SHP77 treated with DMSO at 0.1 percent for 48 hours (cell line): ENCODE results near the gene GUK1.

Source experiments
- DNase-seq: peaks from one replicate; lab custom pipeline; 2025; lab: John Stamatoyannopoulos, UW

The GUK1 gene, protein sequence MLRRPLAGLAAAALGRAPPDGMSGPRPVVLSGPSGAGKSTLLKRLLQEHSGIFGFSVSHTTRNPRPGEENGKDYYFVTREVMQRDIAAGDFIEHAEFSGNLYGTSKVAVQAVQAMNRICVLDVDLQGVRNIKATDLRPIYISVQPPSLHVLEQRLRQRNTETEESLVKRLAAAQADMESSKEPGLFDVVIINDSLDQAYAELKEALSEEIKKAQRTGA

GRCh38 chr1:228139931-228140723 is at the start of gene GUK1:
GUK1 (plus strand) TSS chr1:228140279; CDS start chr1:228140303, 24 bp downstream.
- peak; percentile 98 for DNase-seq

GRCh38 chr1:228090613-228091081 is 49.4 kb upstream of the GUK1 start:
- DNase-seq, result no peak

DNA sequence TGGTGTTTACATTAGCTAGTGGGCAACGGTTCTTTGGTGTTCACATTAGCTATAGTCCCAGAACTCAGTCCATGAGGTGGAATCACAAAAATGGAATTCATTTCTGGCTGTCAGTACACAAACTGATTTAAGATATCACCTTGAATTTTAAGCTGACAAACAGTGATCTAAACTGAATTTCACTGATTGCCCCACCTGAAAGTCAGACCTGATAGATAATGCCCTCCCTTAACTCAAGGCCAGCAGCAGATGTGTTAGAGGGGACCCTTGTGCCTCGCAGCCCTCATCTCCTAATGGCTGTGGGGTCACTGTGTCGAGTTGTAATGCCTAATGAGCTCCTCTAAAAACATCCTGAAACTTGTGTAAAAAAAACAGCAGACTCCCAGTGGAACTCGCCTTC is 49.0 kb upstream of the GUK1 start:
- no peak for DNase-seq

DNA sequence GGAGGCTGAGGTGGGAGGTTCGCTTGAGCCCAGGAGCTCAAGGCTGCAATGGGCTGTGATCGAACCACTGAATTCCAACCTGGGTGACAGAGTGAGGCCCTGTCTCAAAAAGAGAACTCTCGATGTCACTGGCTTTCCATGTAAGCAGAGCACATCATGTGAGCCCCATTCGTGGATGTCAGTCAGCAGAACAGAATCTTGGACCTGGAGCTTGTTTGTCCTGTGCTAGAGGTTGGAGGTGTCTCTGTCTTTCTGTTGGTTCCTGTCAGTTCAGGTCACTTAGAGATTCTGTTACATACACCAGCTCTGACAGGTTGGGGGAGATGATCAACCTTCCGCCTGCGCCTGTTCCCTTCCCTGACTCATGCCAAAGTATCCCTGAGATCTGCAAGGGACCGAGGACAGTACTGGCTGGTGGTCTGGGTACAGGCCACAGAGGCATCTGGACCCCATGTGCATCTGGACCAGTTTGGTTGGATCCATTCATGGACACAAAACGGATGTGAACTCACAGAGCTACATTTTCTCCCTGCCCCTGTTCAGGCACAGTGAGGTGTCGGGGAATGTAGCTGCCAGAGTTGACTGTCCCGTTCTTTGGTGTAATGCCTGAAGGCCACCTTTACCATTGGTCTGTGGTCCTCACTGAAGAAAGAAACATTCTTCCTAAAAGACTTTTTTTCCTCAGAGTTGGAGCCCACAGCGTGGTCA is 47.6 kb upstream of the GUK1 start:
- DNase-seq, result no peak

DNA sequence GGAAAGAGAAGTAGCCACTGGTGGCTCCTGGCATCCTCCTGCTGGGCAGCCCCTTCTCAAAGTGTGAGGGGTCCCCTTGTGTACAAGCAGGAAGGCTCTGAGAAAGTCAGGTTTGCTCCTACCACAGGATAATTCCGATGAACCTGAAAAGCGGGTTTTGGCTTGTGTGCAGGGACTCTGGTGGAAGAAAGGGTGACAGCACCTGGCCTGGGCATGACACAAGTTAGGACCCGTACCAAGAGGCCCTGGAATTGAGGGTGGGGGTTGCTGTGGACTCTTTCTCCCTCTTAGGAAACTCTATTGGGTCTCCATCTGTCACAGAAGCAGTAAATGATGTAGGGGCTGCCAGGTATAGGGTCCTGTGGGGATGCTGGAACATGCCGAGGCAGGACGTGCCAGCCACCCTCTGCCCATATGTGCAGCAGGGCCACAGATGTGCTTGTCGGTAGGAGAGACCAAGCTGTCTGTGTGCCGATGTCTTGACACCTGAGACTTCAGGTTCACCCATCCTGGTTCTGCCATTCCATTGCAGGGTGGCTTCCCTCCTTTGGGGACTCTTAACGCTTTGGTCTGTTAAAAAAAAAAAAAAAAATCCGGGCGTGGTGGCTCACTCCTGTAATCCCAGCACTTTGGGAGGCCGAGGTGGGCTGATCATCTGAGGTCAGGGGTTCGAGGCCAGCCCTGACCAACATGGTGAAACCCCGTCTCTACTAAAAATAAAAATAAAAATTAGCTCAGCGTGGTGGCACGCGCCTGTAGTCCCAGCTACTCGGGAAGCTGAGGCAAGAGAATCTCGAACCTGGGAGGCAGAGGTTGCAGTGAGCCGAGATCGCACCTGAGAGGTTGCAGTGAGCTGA is 46.8 kb upstream of the GUK1 start:
- DNase-seq, result no peak

- no peak for DNase-seq
Measured at GRCh38 chr1:228094432-228095016, 45.6 kb upstream of the GUK1 start.

GRCh38 chr1:228095161-228095560 is 44.9 kb upstream of the GUK1 start:
- DNase-seq, result no peak

DNA sequence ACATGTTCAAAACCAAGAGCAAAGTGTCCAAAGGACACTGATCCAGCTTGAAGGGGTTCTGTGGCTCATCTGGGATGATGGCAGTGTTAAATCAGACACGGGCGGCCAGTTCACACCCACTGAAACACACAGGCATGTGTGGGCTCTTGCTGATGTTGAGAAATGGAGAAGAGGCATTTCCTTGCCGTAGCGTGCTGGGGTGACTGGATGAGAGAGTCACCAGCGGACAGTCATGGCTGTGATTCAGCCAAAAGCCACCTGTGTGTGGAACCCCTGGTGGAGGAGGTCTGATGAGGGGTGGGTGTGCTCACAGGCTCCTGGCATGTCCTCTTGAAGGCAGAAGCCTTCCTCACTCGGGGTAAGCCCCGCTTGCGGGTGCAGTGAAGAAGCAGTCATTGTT is 44.1 kb upstream of the GUK1 start:
- DNase-seq, result no peak

DNA sequence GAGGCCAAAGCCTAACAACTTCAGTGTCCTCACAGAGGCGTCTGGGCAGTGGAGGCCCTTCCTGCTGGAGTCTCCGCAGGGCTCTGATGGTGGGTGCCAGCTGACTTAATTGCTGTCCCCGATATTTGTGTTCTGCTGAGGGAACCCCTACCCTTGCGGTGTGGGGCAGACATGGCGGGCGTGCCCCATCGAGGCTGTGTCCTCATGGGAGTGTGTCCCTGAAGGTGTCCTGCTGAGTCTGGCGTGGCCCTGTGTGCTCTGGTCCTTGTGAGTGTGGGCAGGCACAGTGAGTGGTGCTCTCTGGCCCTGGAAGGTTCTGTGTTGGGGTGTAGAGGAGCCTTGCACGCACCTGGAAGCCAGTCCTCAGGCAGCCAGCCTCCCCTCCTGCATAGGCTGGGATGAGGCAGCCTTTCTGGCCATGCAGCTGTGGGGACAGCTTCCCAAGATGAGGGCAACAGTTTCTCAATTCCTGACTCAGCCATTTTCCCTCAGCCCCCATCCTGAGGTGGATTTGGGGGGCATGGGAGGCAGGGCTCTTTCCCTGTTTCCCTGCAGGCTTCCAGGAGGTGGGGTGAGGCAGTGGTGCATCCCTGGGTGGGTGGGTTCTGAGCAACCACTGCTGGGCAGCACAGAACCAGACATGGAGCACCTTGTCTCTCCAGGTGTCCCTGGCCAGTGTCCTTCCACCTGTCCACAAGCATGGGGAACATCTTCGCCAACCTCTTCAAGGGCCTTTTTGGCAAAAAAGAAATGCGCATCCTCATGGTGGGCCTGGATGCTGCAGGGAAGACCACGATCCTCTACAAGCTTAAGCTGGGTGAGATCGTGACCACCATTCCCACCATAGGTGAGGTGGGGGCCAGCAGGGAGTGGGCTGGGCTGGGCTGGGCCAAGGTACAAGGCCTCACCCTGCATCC is 43.4 kb upstream of the GUK1 start:
- DNase-seq, result no peak

DNA sequence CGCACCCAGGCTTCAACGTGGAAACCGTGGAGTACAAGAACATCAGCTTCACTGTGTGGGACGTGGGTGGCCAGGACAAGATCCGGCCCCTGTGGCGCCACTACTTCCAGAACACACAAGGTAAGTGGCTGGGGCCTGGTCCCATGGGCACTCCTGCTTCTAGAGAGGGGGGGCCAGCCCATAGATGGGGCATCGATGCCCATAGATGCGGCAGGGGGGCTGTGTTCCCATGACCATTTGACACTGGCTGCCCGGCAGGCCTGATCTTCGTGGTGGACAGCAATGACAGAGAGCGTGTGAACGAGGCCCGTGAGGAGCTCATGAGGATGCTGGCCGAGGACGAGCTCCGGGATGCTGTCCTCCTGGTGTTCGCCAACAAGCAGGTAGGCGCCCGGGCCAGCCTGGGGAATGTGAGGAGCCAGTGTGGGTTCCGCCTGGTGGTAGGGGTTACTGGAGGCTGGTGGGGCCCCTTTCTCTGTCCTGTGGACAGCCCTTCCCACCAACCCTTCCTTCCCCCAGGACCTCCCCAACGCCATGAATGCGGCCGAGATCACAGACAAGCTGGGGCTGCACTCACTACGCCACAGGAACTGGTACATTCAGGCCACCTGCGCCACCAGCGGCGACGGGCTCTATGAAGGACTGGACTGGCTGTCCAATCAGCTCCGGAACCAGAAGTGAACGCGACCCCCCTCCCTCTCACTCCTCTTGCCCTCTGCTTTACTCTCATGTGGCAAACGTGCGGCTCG is 42.6 kb upstream of the GUK1 start:
- no peak for DNase-seq

GRCh38 chr1:228098323-228098931 is 41.7 kb upstream of the GUK1 start:
- no peak for DNase-seq

GRCh38 chr1:228099331-228099732 is 40.7 kb upstream of the GUK1 start:
- no peak for DNase-seq

GRCh38 chr1:228100822-228101613 is 39.1 kb upstream of the GUK1 start:
- no peak for DNase-seq

DNA sequence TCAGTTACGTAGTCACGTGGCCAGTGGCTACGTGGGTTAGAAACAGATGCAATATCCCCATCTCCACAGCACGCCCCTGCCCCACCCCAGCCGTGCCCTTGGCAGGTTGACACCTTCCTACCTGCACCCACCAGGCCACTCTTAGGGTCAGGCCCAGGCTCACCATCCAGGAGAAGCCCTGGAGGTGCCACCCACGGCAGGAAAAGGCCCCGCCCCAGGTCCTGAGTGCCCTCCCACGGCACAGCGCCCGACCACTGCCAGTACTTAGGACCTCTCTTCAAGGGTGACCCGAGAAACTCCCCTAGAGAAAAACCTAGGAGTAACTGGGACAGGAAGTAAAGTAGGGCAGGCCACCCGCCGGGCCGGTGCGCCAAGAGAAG is 38.5 kb upstream of the GUK1 start:
- DNase-seq, result no peak

DNA sequence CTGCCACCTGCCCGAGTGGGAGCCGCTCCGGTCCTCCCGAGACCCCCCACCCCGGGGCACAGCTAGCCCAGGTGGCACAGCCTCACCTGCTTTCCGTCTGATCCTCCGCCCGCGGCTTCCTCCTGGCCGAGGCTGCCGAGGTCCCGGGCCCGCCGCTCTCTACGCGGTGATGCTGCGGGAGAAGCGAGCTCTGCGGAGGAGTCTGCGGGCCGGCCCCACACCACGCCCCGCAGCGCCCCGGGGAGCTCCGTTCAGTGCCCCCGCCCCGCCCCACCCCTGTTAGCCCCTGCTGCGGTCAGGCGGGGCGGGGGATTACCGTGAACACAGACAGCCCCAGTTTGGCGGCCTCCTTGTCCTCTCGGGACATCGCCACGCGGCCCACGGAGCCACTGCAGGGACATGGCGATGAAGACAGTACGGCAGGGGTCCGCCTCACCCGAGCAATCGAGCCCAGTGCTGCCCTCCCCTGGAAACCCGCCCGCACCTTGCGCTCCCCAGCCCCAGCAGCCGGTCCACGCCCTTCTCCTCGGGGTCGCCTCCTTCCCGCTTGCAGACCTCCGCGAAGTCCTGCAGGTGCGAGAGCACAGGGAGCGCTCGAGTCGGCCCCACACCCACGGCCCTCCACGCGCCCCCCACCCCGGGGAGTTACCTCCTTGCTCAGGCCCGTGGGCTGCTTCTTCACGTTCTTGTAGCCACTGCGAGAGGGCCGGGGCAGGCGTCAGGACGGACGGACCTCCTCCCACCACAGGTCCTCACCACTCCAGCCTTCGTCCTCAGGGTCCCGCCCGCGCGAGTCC is 37.9 kb upstream of the GUK1 start:
- peak; percentile 9 for DNase-seq

GRCh38 chr1:228102791-228103620 is 37.1 kb upstream of the GUK1 start, which contains the start of gene C1orf35:
C1orf35 (minus strand) TSS chr1:228103325; CDS start chr1:228103227, 98 bp downstream.
- peak; percentile 86 for DNase-seq
